WI38 (cell line): ENCODE results near the gene MYPOP.

Source experiments
- H3K4me3 ChIP-seq: 2 replicates; pipeline ENCODE4 v1.5.1; 2011; ENCODE audit warnings: low read depth, mild to moderate bottlenecking, control low read depth, low read length
- TF ChIP-seq, protein P1 (sequence below): IDR thresholded peaks from 2 replicates; pipeline ENCODE4 v1.5.1; 2012; ENCODE audit warnings: low read depth, mild to moderate bottlenecking, control low read depth, low read length

The MYPOP gene

DNA sequence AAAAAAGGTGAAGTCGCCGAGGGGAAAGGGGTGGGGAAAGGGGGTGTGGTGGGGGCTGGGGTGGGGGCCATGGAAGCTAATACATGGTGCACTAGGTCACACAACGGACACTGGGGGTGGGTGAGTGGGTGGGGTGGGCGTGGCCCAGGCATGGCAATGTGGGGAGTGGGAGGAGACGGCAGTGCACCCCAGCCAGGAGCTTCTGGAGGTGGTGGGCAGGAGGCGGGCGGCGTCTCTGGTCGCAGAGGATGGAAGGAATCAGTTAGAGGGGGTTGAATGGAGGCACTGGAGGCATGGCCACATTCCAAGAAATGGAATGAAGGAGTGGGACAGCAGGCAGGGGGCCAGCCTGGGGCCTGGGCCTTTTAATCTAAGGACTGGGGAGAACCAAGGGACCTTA lies 31.3 kb upstream of the MYPOP start:
- TF ChIP-seq, protein P1, sequence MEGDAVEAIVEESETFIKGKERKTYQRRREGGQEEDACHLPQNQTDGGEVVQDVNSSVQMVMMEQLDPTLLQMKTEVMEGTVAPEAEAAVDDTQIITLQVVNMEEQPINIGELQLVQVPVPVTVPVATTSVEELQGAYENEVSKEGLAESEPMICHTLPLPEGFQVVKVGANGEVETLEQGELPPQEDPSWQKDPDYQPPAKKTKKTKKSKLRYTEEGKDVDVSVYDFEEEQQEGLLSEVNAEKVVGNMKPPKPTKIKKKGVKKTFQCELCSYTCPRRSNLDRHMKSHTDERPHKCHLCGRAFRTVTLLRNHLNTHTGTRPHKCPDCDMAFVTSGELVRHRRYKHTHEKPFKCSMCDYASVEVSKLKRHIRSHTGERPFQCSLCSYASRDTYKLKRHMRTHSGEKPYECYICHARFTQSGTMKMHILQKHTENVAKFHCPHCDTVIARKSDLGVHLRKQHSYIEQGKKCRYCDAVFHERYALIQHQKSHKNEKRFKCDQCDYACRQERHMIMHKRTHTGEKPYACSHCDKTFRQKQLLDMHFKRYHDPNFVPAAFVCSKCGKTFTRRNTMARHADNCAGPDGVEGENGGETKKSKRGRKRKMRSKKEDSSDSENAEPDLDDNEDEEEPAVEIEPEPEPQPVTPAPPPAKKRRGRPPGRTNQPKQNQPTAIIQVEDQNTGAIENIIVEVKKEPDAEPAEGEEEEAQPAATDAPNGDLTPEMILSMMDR = no peak
- H3K4me3 ChIP-seq = no peak overlapping the region

DNA sequence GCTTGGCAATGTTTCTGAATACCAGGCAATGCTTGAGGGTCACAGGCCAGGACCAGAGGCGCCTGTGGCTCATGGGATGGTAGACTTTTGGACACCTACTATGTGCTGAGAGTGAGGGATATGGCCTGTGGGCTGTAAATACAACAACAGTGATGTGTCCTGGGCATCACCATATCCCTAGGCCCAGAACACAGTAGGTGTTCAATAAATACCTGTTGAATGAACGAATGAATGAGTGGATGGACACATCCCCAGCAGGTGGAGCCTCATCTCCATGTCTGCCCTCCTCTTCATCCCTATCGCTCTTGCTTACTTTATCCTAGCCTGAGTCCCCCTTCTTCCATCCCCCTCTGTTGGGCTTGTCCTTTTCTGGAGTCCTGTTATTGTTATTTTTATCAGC lies 28.6 kb upstream of the MYPOP start:
- no peak overlapping the region for H3K4me3 ChIP-seq
- TF ChIP-seq, protein P1 = no peak

DNA sequence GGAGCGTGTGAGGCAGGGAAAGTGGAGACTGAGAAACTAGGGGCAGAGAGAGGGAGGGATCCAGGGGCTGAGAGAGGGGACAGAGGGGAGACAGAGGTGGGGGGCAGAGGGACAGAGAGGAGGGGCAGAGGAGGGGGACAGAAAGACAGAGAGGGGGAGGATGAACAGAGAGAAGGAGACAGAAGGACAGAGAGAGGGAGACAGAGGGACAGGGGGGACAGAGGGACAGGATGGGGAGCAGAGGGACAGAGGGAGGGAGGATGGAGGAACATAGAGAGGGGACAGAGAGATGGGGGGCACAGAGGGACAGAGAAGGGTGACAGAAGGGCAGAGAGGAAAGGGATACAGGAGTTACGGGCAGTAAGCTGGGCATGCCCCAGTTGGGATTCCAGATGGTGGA lies 26.8 kb upstream of the MYPOP start:
- TF ChIP-seq, protein P1 = no peak
- no peak overlapping the region for H3K4me3 ChIP-seq

DNA sequence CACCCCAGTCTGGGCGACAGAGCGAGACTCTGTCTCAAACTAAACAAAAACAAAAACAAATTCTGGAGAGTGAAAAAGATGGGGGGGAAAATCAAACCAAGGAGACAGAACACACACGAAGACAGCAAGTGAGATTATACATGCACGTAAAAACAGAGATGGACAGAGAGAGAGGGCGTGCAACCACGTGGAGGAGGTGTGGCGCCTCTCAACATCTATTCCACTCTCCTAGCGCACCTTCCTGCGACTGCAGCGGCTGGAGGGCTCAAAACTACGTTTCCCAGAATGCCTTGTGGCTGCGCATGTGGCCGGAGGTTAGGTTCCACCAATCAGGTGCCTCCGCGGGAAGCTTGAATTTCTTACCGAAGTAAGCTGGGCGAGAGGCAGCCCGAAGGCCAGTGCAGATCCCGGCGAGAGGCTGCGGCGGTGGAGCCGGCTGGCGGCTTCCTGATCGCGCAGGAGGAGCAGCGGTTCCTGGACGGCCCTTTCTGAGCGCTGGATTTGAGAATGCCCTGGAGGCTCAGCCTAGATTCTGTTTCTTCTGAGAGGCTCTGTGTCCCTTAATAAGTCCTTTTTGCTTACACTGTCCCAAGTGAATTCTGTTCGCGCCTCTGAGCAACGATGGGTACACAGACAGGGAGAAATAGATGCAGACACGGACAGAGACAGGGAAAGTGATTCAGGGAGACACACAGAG lies 25.3 kb upstream of the MYPOP start:
- H3K4me3 ChIP-seq = no peak overlapping the region
- TF ChIP-seq, protein P1 = no peak

DNA sequence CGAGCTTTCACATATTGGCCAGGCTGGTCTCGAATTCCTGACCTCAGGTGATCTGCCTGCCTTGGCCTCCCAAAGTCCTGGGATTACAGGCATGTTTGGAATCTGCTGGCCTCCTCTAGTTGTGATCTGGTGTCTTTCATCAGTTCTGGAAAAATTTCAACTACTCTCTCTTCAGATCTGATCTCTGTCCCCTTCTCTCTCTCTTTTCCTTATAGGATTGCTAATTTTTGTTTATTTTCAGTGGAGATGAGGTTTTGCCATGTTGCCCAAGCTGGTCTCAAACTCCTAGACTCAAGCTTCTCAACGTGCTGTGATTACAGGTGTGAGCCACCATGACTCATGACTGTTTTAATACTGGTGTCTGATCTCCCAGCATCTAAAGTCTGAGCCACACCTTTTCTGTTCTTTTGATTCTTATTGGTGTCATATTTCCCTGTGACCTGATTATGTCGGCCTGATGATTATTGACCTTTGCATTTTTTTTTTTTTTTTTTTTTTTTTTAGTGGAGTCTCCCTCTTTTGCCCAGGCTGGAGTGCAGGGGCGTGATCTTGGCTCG lies 22.6 kb upstream of the MYPOP start:
- no peak overlapping the region for H3K4me3 ChIP-seq
- TF ChIP-seq, protein P1 = no peak

DNA sequence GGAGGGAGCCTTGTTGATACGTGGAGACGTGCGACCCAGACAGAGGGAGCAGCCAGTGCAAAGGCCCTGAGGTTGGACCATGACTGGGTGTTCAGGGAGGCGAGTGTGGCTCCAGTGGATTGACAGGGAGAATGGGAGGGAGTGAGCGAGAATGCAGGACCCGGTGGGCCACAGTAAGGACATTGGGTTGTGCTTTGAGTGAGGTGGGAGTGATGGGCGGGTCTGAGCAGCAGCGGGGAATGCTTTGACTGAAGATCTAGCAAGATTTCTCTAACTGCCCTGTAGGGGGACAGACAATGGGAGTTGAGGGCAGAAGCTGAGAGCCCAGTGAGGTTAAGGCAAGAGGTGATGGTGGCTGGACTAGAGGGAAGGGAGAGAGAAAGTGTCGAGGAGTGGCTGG lies 19.9 kb upstream of the MYPOP start:
- TF ChIP-seq, protein P1 = peak; percentile 14; the same call in 1 of the 2 replicates

DNA sequence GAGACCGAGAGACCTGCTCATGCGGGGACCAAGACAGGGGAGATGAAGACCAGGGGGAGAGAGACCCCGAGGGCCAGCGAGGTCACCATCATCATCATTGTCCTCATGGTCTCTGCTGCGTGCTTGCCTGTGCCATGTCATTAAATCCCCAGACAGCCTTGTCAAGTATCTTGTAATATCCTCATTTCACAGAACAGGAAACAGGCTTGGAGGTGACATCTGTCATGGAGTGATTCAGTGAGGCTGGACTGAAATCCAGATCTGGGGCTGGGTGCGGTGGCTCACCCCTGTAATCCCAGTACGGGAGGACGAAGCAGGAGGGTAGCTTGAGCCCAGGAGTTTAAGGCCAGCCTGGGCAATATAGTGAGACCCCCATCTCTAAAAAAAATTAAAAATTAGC lies 18.0 kb upstream of the MYPOP start:
- TF ChIP-seq, protein P1 = no peak
- H3K4me3 ChIP-seq = no peak overlapping the region

More for the DNA sequence above, 19.9 kb upstream of the MYPOP start:
- H3K4me3 ChIP-seq = no peak overlapping the region
